K562 (cell line): ENCODE measurements around the gene PIN4. TPM values are rescaled to one million over a fixed set of nuclear protein-coding genes. Genes with fewer than 3 reads are reported as not detected.

Experiments used
- ATAC-seq: fragments of 200-7000 bp; cut with Tn5 transposase; 3 replicates; pipeline ENCODE4 v1.9.1; 2020; ENCODE audit warnings: moderate library complexity
- BruUV-seq: library from RNA; stranded (reverse); fragments of 400-500 nt; replicated peaks from 2 replicates; lab custom pipeline; 2021; lab: Mats Ljungman, UMichigan
- CTCF ChIA-PET: fragments of 300-600 bp; formaldehyde crosslinking; extraction: SDS; loops from one replicate; lab custom pipeline; 2021; ENCODE audit warnings: low intra/inter-chr PET ratio; lab: Yijun Ruan, JAX
- POLR2A ChIA-PET: fragments of 300-600, 350-650 bp; sonication (Branson Sonifier 250); formaldehyde crosslinking; extraction: SDS; loops from one replicate; lab custom pipeline; 2021; ENCODE audit warnings: antibody characterized with exemption, inconsistent platforms; lab: Yijun Ruan, JAX
- DNase-seq, 4 experiments: peaks; one replicate each; pipeline versions ENCODE4 v3.0.0 to v3.0.0-alpha.2; 2011 to 2018; ENCODE audit warnings: low spot score in 3 of 4, mixed read lengths in 3 of 4; ENCODE audit errors: extremely low read depth in 1 of 4
- FAIRE-seq: peaks from 2 replicates; lab custom pipeline; 2011; peaks lifted over from hg19 to GRCh38; lab: Jason Lieb, UNC
- H2AFZ ChIP-seq: 2 replicates; pipeline ENCODE4 v1.6.0; 2011; ENCODE audit warnings: low read depth, low read length, control low read depth, inconsistent platforms
- H3K27ac ChIP-seq: fragments of 200-600 bp; 3 replicates; pipeline ENCODE4 v1.8.0; 2011; ENCODE audit warnings: low read depth, mild to moderate bottlenecking, control low read depth, inconsistent platforms, low read length, moderate library complexity, mixed read lengths; ENCODE audit errors: extremely low read depth
- H3K27me3 ChIP-seq, 2 experiments: fragments of 300-600 bp in 1 of 2; 2 replicates in 1 of 2; 3 replicates in 1 of 2; pipeline versions ENCODE4 v1.6.0 to v1.8.0; 2011; ENCODE audit warnings: inconsistent platforms in 2 of 2, low read length in 2 of 2, mild to moderate bottlenecking in 1 of 2, mixed read lengths in 1 of 2, moderate library complexity in 1 of 2; ENCODE audit not compliant: control insufficient read depth in 2 of 2, insufficient read depth in 2 of 2
- H3K36me3 ChIP-seq: fragments of 300-600 bp; 3 replicates; pipeline ENCODE4 v1.8.0; 2011; ENCODE audit warnings: mild to moderate bottlenecking, low read length, inconsistent platforms; ENCODE audit not compliant: control insufficient read depth, insufficient read depth
- H3K4me1 ChIP-seq, 2 experiments: fragments of 200-600 bp in 1 of 2; replicated peaks in 1 of 2; 2 replicates in 1 of 2; 3 replicates in 1 of 2; pipeline versions ENCODE4 v1.5.1 to v1.8.0; 2011; ENCODE audit warnings: inconsistent platforms in 2 of 2, low read length in 2 of 2, mild to moderate bottlenecking in 1 of 2, mixed read lengths in 1 of 2, moderate library complexity in 1 of 2; ENCODE audit not compliant: control insufficient read depth in 2 of 2, insufficient read depth in 2 of 2
- H3K4me2 ChIP-seq: 2 replicates; pipeline ENCODE4 v1.6.1; 2011; ENCODE audit warnings: low read length, control low read depth, inconsistent platforms, mixed read lengths; ENCODE audit not compliant: insufficient read depth
- H3K4me3 ChIP-seq: fragments of 200-600 bp; sonication (generic), shearing (Covaris generic); 2 replicates; pipeline ENCODE4 v1.5.1; 2016; ENCODE audit warnings: control low read depth, inconsistent platforms
- H3K79me2 ChIP-seq: fragments of 200-600 bp; 3 replicates; pipeline ENCODE4 v1.8.0; 2011; ENCODE audit warnings: low read length, inconsistent platforms; ENCODE audit not compliant: control insufficient read depth, insufficient read depth
- H3K9ac ChIP-seq, 2 experiments: 2 replicates each; pipeline versions ENCODE4 v1.6.0 to v1.6.1; 2011; ENCODE audit warnings: low read depth in 2 of 2, low read length in 2 of 2, control low read depth in 1 of 2, inconsistent platforms in 1 of 2, mild to moderate bottlenecking in 1 of 2, mixed read lengths in 1 of 2; ENCODE audit not compliant: insufficient read depth in 1 of 2
- H3K9me1 ChIP-seq: one replicate; pipeline ENCODE4 v1.6.0; 2011; ENCODE audit warnings: inconsistent platforms, mild to moderate bottlenecking, low read length, moderate library complexity; ENCODE audit not compliant: control insufficient read depth, insufficient read depth
- H3K9me3 ChIP-seq: replicated peaks from 2 replicates; pipeline ENCODE4 v1.5.1; 2011; ENCODE audit warnings: low read depth, low read length, inconsistent platforms; ENCODE audit not compliant: control insufficient read depth, insufficient read depth
- H4K20me1 ChIP-seq: replicated peaks from 2 replicates; pipeline ENCODE4 v1.6.1; 2011; ENCODE audit warnings: low read length, inconsistent platforms, mixed read lengths; ENCODE audit not compliant: control insufficient read depth, insufficient read depth
- DNMT1 ChIP-seq: fragments of 450-650 bp; IDR thresholded peaks from 2 replicates; pipeline ENCODE4 v1.6.1; 2016; ENCODE audit warnings: antibody characterized with exemption, mild to moderate bottlenecking
- MEF2D ChIP-seq: conservative IDR thresholded peaks from 2 replicates; pipeline ENCODE4 v1.6.1; 2016; ENCODE audit warnings: low read depth, missing genetic modification characterization, missing compliant biosample characterization
- MEIS2 ChIP-seq: fragments of 450-650 bp; IDR thresholded peaks from 2 replicates; pipeline ENCODE4 v1.6.1; 2014; ENCODE audit warnings: mild to moderate bottlenecking; ENCODE audit not compliant: partially characterized antibody
- RBM22 ChIP-seq: fragments of 200-400 bp; formaldehyde crosslinking; IDR thresholded peaks from 2 replicates; pipeline ENCODE4 v1.6.1; 2018; ENCODE audit warnings: low read length, low read depth; ENCODE audit not compliant: poor library complexity, severe bottlenecking
- SFPQ ChIP-seq: fragments of 200-400 bp; formaldehyde crosslinking; IDR thresholded peaks from 2 replicates; pipeline ENCODE4 v1.6.1; 2017; ENCODE audit warnings: mild to moderate bottlenecking, low read depth, low read length, moderate library complexity
- STAT5B ChIP-seq: fragments of 250-450 bp; sonication (Bioruptor Pico); IDR thresholded peaks from 2 replicates; pipeline ENCODE4 v1.8.0; 2021; ENCODE audit warnings: mild to moderate bottlenecking, inconsistent platforms
- TRIM28 ChIP-seq: fragments of 450-650 bp; IDR thresholded peaks from 2 replicates; pipeline ENCODE4 v1.6.1; 2017
- ZNF23 ChIP-seq: fragments of 250-450 bp; sonication (Bioruptor Pico); IDR thresholded peaks from 2 replicates; pipeline ENCODE4 v1.4.0; 2020; ENCODE audit warnings: mild to moderate bottlenecking
- ZNF354B ChIP-seq: fragments of 250-450 bp; sonication (Bioruptor Pico); IDR thresholded peaks from 2 replicates; pipeline ENCODE4 v1.4.0; 2020
- WGBS: fragments of 100-300 bp; shearing (Covaris generic); methylation state at CpG from one replicate; pipeline ENCODE4 v1.1.6; 2016; ENCODE audit warnings: low coverage, mixed read lengths; ENCODE audit not compliant: insufficient coverage; ENCODE audit errors: missing lambda C conversion rate; 5-methylcytosine and 5-hydroxymethylcytosine counted together
- in situ Hi-C: fragments of 300-500 bp; cut with MboI; formaldehyde crosslinking; loops from 4 replicates; pipeline ENCODE4 v1.15.0; 2018; ENCODE audit warnings: inconsistent platforms, mixed read lengths
- intact Hi-C: fragments of 100-400 bp; cut with micrococcal nuclease; formaldehyde crosslinking; loops from 2 replicates; pipeline ENCODE4 v1.14.2; 2022
- polyA plus RNA-seq, 8 experiments: library from polyadenylated mRNA; depleted of rRNA in 4 of 8; stranded (reverse) in 5 of 8; unstranded in 3 of 8; fragments of >200 nt; fragmentation: Nextera tagmentation in 2 of 8; fragmentation: Illumina TruSeq in 1 of 8; extraction: Ambion mirVana in 2 of 8; extraction: Trizol in 1 of 8; gene quantifications; 2 replicates each; pipeline versions ENCODE4 v1.2.1 to v1.2.3, GENCODE V29; 2011 to 2014; ENCODE audit warnings: inconsistent platforms in 1 of 8, missing spikeins in 1 of 8
- total RNA-seq, 7 experiments: library from RNA; depleted of rRNA in 6 of 7; stranded (reverse); fragments of >200 nt in 6 of 7; fragmentation: Illumina TruSeq in 2 of 7; extraction: Trizol in 2 of 7; gene quantifications; 2 replicates each; pipeline versions ENCODE4 v1.2.1 to v1.2.3, GENCODE V29; 2011 to 2021; ENCODE audit warnings: low replicate concordance in 1 of 7

The PIN4 gene
- total and polyA plus RNA-seq, 9 of the 15 experiments (the other 6 are each of a cell fraction or from before 2014, with no cell fraction given), result 10.0 to 132 (median 45.6) TPM

- Histone ChIP-seq H3K79me2 (no peaks in the 10 kb centered on the region), H4K20me1 (no peaks in the 10 kb centered on the region), H3K9me1 (no peaks in the 10 kb centered on the region), H3K9ac (no peak overlapping the region), H3K4me1 (no peaks in the 10 kb centered on the region), H3K4me3 (no peak overlapping the region), H2AFZ (no peak overlapping the region), H3K36me3 (peaks cover 26% of the 10 kb centered on the region), H3K27ac (no peak overlapping the region), H3K27me3 (no peaks in the 10 kb centered on the region), H3K4me2 (no peak overlapping the region), H3K9me3 (no peaks in the 10 kb centered on the region)
- ChIA-PET POLR2A (interaction anchor here (1.3 kb wide), 1 partner anchor 9 kb away, joined by 3 read pairs; no protein-coding TSS in a partner anchor), CTCF (no interaction called here)
- no peak for DNase-seq
- WGBS, result 79% methylated on average over 7 of the region's 7 CpGs
- in situ Hi-C loops (no loop called here), intact Hi-C loops (no loop called here)
- no peak for ATAC-seq
- BruUV-seq, result no TSS peak
- FAIRE-seq, result no peak
- no peak for TF ChIP-seq MEIS2
- TF ChIP-seq ZNF23 (CRISPR knock-in tag), result no peak
- TF ChIP-seq STAT5B, result no peak
- no peak for TF ChIP-seq MEF2D (tag)
- no peak for TF ChIP-seq TRIM28
- no peak for TF ChIP-seq RBM22
- no peak for TF ChIP-seq ZNF354B
- TF ChIP-seq SFPQ, result no peak
- no peak for TF ChIP-seq DNMT1
Measured at GRCh38 chrX:72201836-72202536, 20.4 kb downstream of the PIN4 start.
